GM12891 (cell line): Measurements from ENCODE around the gene OR2S2.
A peak's percentile ranks its signal among the peaks of the same experiment; 100 is the strongest.
"Not testable (repeated sequence)": the region's sequence is repeated elsewhere in the genome, so short reads cannot be mapped to it uniquely, and the experiment has no call there.

Experiments used
- DNase-seq: peaks from one replicate; pipeline ENCODE4 v3.0.0; 2011; ENCODE audit warnings: low spot score; ENCODE audit not compliant: insufficient read length
- FAIRE-seq: peaks from 2 replicates; lab custom pipeline; 2011; peaks lifted over from hg19 to GRCh38; lab: Jason Lieb, UNC
- PAX5 ChIP-seq: IDR thresholded peaks from 2 replicates; pipeline ENCODE4 v1.6.1; 2011; ENCODE audit warnings: low read length, moderate library complexity, mild to moderate bottlenecking; ENCODE audit not compliant: insufficient read depth, severe bottlenecking
- POLR2A ChIP-seq: IDR thresholded peaks from 2 replicates; pipeline ENCODE4 v1.6.1; 2011; ENCODE audit warnings: low read depth, low read length, control low read depth
- POLR2AphosphoS5 ChIP-seq: IDR thresholded peaks from 2 replicates; pipeline ENCODE4 v1.6.1; 2011; ENCODE audit warnings: low read depth, low read length, control low read depth
- POU2F2 ChIP-seq: IDR thresholded peaks from 2 replicates; pipeline ENCODE4 v1.6.1; 2011; ENCODE audit warnings: low read depth, mild to moderate bottlenecking, control low read depth, low read length, moderate library complexity
- SPI1 ChIP-seq: IDR thresholded peaks from 2 replicates; pipeline ENCODE4 v1.6.1; 2011; ENCODE audit warnings: low read depth, low read length, control low read depth
- TAF1 ChIP-seq: IDR thresholded peaks from 2 replicates; pipeline ENCODE4 v1.6.1; 2011; ENCODE audit warnings: low read depth, low read length, control low read depth

Gene OR2S2

GRCh38 chr9:35935261-35935660 is 22.7 kb downstream of the OR2S2 start:
- no peak for DNase-seq
- TF ChIP-seq POLR2AphosphoS5 (no peak), POU2F2 (no peak), PAX5 (no peak), SPI1 (no peak), TAF1 (no peak), POLR2A (no peak)
- peak; percentile 35 for FAIRE-seq

- FAIRE-seq, DNase-seq: not testable (repeated sequence)
These were observed 23.9 kb downstream of the OR2S2 start for GRCh38 chr9:35934069-35934468.

- no peak for FAIRE-seq
These were observed 24.3 kb downstream of the OR2S2 start for GRCh38 chr9:35933550-35934067.

GRCh38 chr9:35932735-35933134 is 25.2 kb downstream of the OR2S2 start:
- FAIRE-seq (no peak), DNase-seq (no peak)
- TF ChIP-seq POU2F2: no peak
- no peak for TF ChIP-seq POLR2AphosphoS5
- TF ChIP-seq SPI1: no peak
- no peak for TF ChIP-seq TAF1
- no peak for TF ChIP-seq PAX5
- TF ChIP-seq POLR2A: no peak

More at GRCh38 chr9:35933550-35934067, 24.3 kb downstream of the OR2S2 start:
- no peak for TF ChIP-seq POU2F2
- no peak for TF ChIP-seq POLR2AphosphoS5
- no peak for TF ChIP-seq TAF1
- no peak for TF ChIP-seq PAX5
- no peak for TF ChIP-seq POLR2A
- no peak for TF ChIP-seq SPI1
- no peak for DNase-seq

GRCh38 chr9:35930989-35931388 is 27.0 kb downstream of the OR2S2 start:
- no peak for FAIRE-seq
- TF ChIP-seq TAF1 (no peak), POLR2A (no peak), SPI1 (no peak), POU2F2 (no peak), PAX5 (no peak), POLR2AphosphoS5 (no peak)
- no peak for DNase-seq

GRCh38 chr9:35930521-35930920 is 27.4 kb downstream of the OR2S2 start:
- no peak for FAIRE-seq
- TF ChIP-seq PAX5 (no peak), POU2F2 (no peak), POLR2AphosphoS5 (no peak), TAF1 (no peak), SPI1 (no peak), POLR2A (no peak)
- no peak for DNase-seq

GRCh38 chr9:35929453-35929718 is 28.6 kb downstream of the OR2S2 start:
- no peak for TF ChIP-seq TAF1
- FAIRE-seq (no peak), DNase-seq (no peak)

GRCh38 chr9:35928591-35929452 is 29.1 kb downstream of the OR2S2 start:
- FAIRE-seq: no peak
- TF ChIP-seq PAX5: no peak
- no peak for DNase-seq

- FAIRE-seq: no peak
- no peak for DNase-seq
- TF ChIP-seq PAX5 (no peak), POU2F2 (no peak), SPI1 (no peak), POLR2A (no peak), TAF1 (no peak), POLR2AphosphoS5 (no peak)
These were observed 33.8 kb downstream of the OR2S2 start for GRCh38 chr9:35923927-35924763.

GRCh38 chr9:35923598-35923926 is 34.4 kb downstream of the OR2S2 start:
- DNase-seq (no peak), FAIRE-seq (no peak)
- TF ChIP-seq TAF1: no peak
- TF ChIP-seq POU2F2: no peak
- no peak for TF ChIP-seq SPI1
- no peak for TF ChIP-seq PAX5
- no peak for TF ChIP-seq POLR2AphosphoS5
- no peak for TF ChIP-seq POLR2A

- no peak for FAIRE-seq
- no peak for DNase-seq
- TF ChIP-seq POLR2AphosphoS5 (no peak), SPI1 (peak; percentile 38; the same call in 1 of the 2 replicates), POU2F2 (no peak), PAX5 (no peak), POLR2A (no peak)
These were observed 37.8 kb downstream of the OR2S2 start for GRCh38 chr9:35920051-35920620.
